ENCODE results near the gene IQCK.

Gene IQCK

GRCh38 chr16:19854543-19854876, 136.4 kb downstream of the IQCK start:
- Histone ChIP-seq H3K4me1 (no peaks in the 10 kb centered on the region), H3K36me3 (no peaks in the 10 kb centered on the region; the same call in 1 of the 2 replicates), H3K4me3 (ENCODE audit: low read depth, low read length) (no peak overlapping the region), H3K27me3 (no peaks in the 10 kb centered on the region), H3K9me3 (no peaks in the 10 kb centered on the region)
- TF ChIP-seq, protein P1, sequence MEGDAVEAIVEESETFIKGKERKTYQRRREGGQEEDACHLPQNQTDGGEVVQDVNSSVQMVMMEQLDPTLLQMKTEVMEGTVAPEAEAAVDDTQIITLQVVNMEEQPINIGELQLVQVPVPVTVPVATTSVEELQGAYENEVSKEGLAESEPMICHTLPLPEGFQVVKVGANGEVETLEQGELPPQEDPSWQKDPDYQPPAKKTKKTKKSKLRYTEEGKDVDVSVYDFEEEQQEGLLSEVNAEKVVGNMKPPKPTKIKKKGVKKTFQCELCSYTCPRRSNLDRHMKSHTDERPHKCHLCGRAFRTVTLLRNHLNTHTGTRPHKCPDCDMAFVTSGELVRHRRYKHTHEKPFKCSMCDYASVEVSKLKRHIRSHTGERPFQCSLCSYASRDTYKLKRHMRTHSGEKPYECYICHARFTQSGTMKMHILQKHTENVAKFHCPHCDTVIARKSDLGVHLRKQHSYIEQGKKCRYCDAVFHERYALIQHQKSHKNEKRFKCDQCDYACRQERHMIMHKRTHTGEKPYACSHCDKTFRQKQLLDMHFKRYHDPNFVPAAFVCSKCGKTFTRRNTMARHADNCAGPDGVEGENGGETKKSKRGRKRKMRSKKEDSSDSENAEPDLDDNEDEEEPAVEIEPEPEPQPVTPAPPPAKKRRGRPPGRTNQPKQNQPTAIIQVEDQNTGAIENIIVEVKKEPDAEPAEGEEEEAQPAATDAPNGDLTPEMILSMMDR (IDR thresholded peaks at IDR 0.05; ENCODE audit: low read depth, low read length) = no peak
- no peak for DNase-seq

DNA sequence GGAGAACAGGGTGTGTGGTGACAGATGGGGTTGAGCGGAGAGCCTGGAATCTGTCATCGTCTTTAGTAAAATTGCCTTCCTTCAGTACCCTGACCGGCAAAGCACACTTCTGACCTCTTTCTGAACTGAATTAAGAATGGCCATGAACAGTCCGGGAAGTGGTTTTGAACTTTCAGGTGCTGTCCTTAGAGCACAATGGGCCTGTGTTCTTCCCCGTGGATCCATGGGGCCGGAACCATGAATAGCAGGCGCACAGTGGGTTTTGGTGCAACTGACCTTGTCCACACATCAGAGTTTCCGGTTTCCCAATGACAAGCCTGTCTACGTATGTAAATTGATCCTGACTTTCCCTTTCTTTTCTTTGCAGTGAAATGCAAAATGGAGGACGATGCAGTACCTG, 138.0 kb downstream of the IQCK start:
- H3K36me3 ChIP-seq = no peaks in the 10 kb centered on the region
- DNase-seq = no peak
- H3K4me3 ChIP-seq (ENCODE audit: low read depth, low read length) = no peak overlapping the region
- H3K9me3 ChIP-seq = no peaks in the 10 kb centered on the region
- H3K27me3 ChIP-seq = no peaks in the 10 kb centered on the region
- TF ChIP-seq, protein P1 (IDR thresholded peaks at IDR 0.05; ENCODE audit: low read depth, low read length) = no peak
- H3K4me1 ChIP-seq = no peaks in the 10 kb centered on the region

GRCh38 chr16:19857593-19858339, 139.7 kb downstream of the IQCK start:
- no peak for DNase-seq
- Histone ChIP-seq H3K36me3 (no peaks in the 10 kb centered on the region), H3K9me3 (no peaks in the 10 kb centered on the region), H3K27me3 (no peaks in the 10 kb centered on the region), H3K4me1 (no peaks in the 10 kb centered on the region), H3K4me3 (ENCODE audit: low read depth, low read length) (no peak overlapping the region)
- TF ChIP-seq, protein P1 (IDR thresholded peaks at IDR 0.05; ENCODE audit: low read depth, low read length) = no peak

GRCh38 chr16:19858340-19859018, 140.4 kb downstream of the IQCK start:
- no peak overlapping the region for H3K4me3 ChIP-seq (ENCODE audit: low read depth, low read length)
- no peaks in the 10 kb centered on the region for H3K4me1 ChIP-seq
- no peaks in the 10 kb centered on the region for H3K9me3 ChIP-seq
- H3K27me3 ChIP-seq = no peaks in the 10 kb centered on the region
- DNase-seq = no peak
- no peaks in the 10 kb centered on the region for H3K36me3 ChIP-seq
- TF ChIP-seq, protein P1 (IDR thresholded peaks at IDR 0.05; ENCODE audit: low read depth, low read length) = no peak

DNA sequence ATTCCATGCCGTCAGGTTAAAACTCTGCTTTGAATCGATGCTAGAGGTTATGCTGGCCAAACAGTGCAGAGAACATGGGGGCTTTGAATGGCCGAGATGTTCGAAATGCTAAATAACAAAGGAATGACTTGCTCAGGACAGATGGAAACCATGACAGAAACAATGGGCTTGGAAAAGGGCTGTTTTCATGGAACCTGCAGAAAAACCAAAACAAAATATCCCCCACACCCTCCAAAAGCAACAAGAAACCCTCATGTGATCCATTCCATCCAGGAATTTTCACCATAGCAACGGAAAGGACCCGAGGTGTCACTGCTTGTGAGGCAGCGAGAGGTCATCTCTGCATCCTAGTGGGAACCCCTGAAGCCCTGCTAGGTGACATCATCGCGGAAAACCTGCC, 141.1 kb downstream of the IQCK start:
- no peaks in the 10 kb centered on the region for H3K27me3 ChIP-seq
- TF ChIP-seq, protein P1 (IDR thresholded peaks at IDR 0.05; ENCODE audit: low read depth, low read length) = no peak
- no peak overlapping the region for H3K4me3 ChIP-seq (ENCODE audit: low read depth, low read length)
- no peaks in the 10 kb centered on the region for H3K9me3 ChIP-seq
- H3K36me3 ChIP-seq = no peaks in the 10 kb centered on the region
- no peaks in the 10 kb centered on the region for H3K4me1 ChIP-seq
- no peak for DNase-seq

- no peaks in the 10 kb centered on the region for H3K27me3 ChIP-seq
- H3K4me1 ChIP-seq = no peaks in the 10 kb centered on the region
- DNase-seq = no peak
- H3K9me3 ChIP-seq = no peaks in the 10 kb centered on the region
- no peak overlapping the region for H3K4me3 ChIP-seq (ENCODE audit: low read depth, low read length)
- TF ChIP-seq, protein P1 (IDR thresholded peaks at IDR 0.05; ENCODE audit: low read depth, low read length) = no peak
- no peaks in the 10 kb centered on the region for H3K36me3 ChIP-seq
Observed at GRCh38 chr16:19859603-19860002, 141.5 kb downstream of the IQCK start.

All from BE2C (cell line).